COLO829 (cell line): ENCODE results near the gene NTN5.

ENCODE experiments used
- DNase-seq: peaks from one replicate; pipeline ENCODE4 v3.0.0; 2012; ENCODE audit warnings: low spot score

NTN5 gene

GRCh38 chr19:48614436-48615230 is 58.2 kb downstream of the NTN5 start, which contains the start of gene FAM83E:
Gene FAM83E, minus strand, starts transcription at chr19:48615076. Its CDS starts 1,704 bp downstream, at chr19:48613372.
- no peak for DNase-seq

GRCh38 chr19:48613852-48614435 is 58.9 kb downstream of the NTN5 start:
- no peak for DNase-seq

GRCh38 chr19:48613024-48613851 is 59.6 kb downstream of the NTN5 start:
- no peak for DNase-seq

GRCh38 chr19:48611872-48612271 is 60.9 kb downstream of the NTN5 start:
- no peak for DNase-seq
